Stimulated activated naive B cell treated with anti-CD40 and anti-IgM and Interleukin-4, amounts not matched to agents 10 μg/mL and 1 μg/mL and 100 μg/mL, for 72 hours (primary cell): ENCODE measurements around the gene DCLK2.

ENCODE experiments used
- ATAC-seq, 2 donors: fragments of 150-1000 bp; cut with Tn5 transposase; replicated peaks; 2 replicates each; pipeline ENCODE4 v1.10.0; 2021; ENCODE audit warnings: moderate library complexity in 1 of 2
- DNase-seq: peaks from one replicate; pipeline ENCODE4 v3.0.0; 2021
- H3K27ac Mint-ChIP-seq: one replicate; pipeline ENCODE4 v1.8.0; 2022; ENCODE audit warnings: mild to moderate bottlenecking, mixed read lengths
- H3K27me3 Mint-ChIP-seq, 2 donors: one replicate each; pipeline ENCODE4 v1.8.0; 2022; ENCODE audit warnings: mixed read lengths in 2 of 2
- H3K36me3 Mint-ChIP-seq, 2 donors: one replicate each; pipeline ENCODE4 v1.8.0; 2022; ENCODE audit warnings: mixed read lengths in 2 of 2, mild to moderate bottlenecking in 1 of 2
- H3K4me1 Mint-ChIP-seq, 2 donors: one replicate each; pipeline ENCODE4 v1.8.0; 2022; ENCODE audit warnings: mixed read lengths in 2 of 2, mild to moderate bottlenecking in 1 of 2
- H3K4me3 Mint-ChIP-seq, 2 donors: one replicate each; pipeline ENCODE4 v1.8.0; 2022; ENCODE audit warnings: mild to moderate bottlenecking in 2 of 2, mixed read lengths in 2 of 2, moderate library complexity in 1 of 2
- H3K9me3 Mint-ChIP-seq, 2 donors: one replicate each; pipeline ENCODE4 v1.8.0; 2022; ENCODE audit warnings: mixed read lengths in 2 of 2, mild to moderate bottlenecking in 1 of 2

DCLK2 gene

GRCh38 chr4:150078041-150078578 is at the start of gene DCLK2:
Gene DCLK2, plus strand, starts transcription at chr4:150078445. Its CDS starts 583 bp downstream, at chr4:150079028.
- DNase-seq (peak; percentile 32), ATAC-seq (peak; percentile 35)
- peak within 1 kb of the TSS; percentile 81 for H3K27ac Mint-ChIP-seq
- peaks cover 16 to 33% of the 10 kb centered on the region in 2 donors for H3K27me3 Mint-ChIP-seq
- peak within 1 kb of the TSS; percentile 84 to 89 for H3K4me3 Mint-ChIP-seq
- H3K4me1 Mint-ChIP-seq, result peaks cover 13 to 29% of the 10 kb centered on the region in 2 donors
- no peaks in the 10 kb centered on the region for H3K9me3 Mint-ChIP-seq
- H3K36me3 Mint-ChIP-seq, result no peaks in the 10 kb centered on the region

GRCh38 chr4:150032541-150032940 is 45.7 kb upstream of the DCLK2 start:
- DNase-seq (no peak), ATAC-seq (no peak)
- Mint-ChIP-seq H3K27ac (no peak overlapping the region), H3K4me1 (peaks cover 13 to 14% of the 10 kb centered on the region in 2 donors), H3K36me3 (peaks cover 0 to 10% of the 10 kb centered on the region in 2 donors), H3K9me3 (peaks cover 6 to 10% of the 10 kb centered on the region in 2 donors), H3K4me3 (no peak overlapping the region), H3K27me3 (peaks cover 16 to 28% of the 10 kb centered on the region in 2 donors)

- DNase-seq, result no peak
- Mint-ChIP-seq H3K4me1 (peaks cover 16 to 18% of the 10 kb centered on the region in 2 donors), H3K4me3 (no peak overlapping the region), H3K27ac (no peak overlapping the region), H3K9me3 (peaks cover 4 to 8% of the 10 kb centered on the region in 2 donors), H3K27me3 (peaks cover 16 to 28% of the 10 kb centered on the region in 2 donors), H3K36me3 (peaks cover 0 to 8% of the 10 kb centered on the region in 2 donors)
- ATAC-seq, result no peak
These were observed 45.2 kb upstream of the DCLK2 start for GRCh38 chr4:150033081-150033480.

- Mint-ChIP-seq H3K27me3 (peaks cover 16 to 28% of the 10 kb centered on the region in 2 donors), H3K9me3 (peaks cover 4 to 8% of the 10 kb centered on the region in 2 donors), H3K27ac (no peak overlapping the region), H3K4me1 (peaks cover 21 to 26% of the 10 kb centered on the region in 2 donors), H3K4me3 (no peak overlapping the region), H3K36me3 (peaks cover 0 to 8% of the 10 kb centered on the region in 2 donors)
- DNase-seq (no peak), ATAC-seq (no peak)
These were observed 44.3 kb upstream of the DCLK2 start for GRCh38 chr4:150033901-150034300.

- H3K27me3 Mint-ChIP-seq, result peaks cover 20 to 37% of the 10 kb centered on the region in 2 donors
- no peak for DNase-seq
- H3K36me3 Mint-ChIP-seq, result no peaks in the 10 kb centered on the region
- no peak overlapping the region for H3K27ac Mint-ChIP-seq
- H3K9me3 Mint-ChIP-seq, result peaks cover 4 to 7% of the 10 kb centered on the region in 2 donors
- no peak for ATAC-seq
- H3K4me3 Mint-ChIP-seq, result no peak overlapping the region
- peaks cover 39 to 48% of the 10 kb centered on the region in 2 donors for H3K4me1 Mint-ChIP-seq
These were observed 40.9 kb upstream of the DCLK2 start for GRCh38 chr4:150037251-150037856.

GRCh38 chr4:150038335-150039076 is 39.7 kb upstream of the DCLK2 start:
- H3K36me3 Mint-ChIP-seq, result no peaks in the 10 kb centered on the region
- peaks cover 4% of the 10 kb centered on the region in 2 donors for H3K9me3 Mint-ChIP-seq
- peaks cover 17 to 30% of the 10 kb centered on the region in 2 donors for H3K27me3 Mint-ChIP-seq
- H3K4me3 Mint-ChIP-seq, result peak overlapping the region in 1 of 2 donors; percentile 54
- H3K4me1 Mint-ChIP-seq, result peaks cover 39 to 48% of the 10 kb centered on the region in 2 donors
- DNase-seq (peak; percentile 52), ATAC-seq (peak; percentile 86 to 92)
- peak overlapping the region; percentile 79 for H3K27ac Mint-ChIP-seq

- Mint-ChIP-seq H3K9me3 (peaks cover 2 to 4% of the 10 kb centered on the region in 2 donors), H3K4me3 (peak overlapping the region; percentile 1 to 33), H3K4me1 (peaks cover 36 to 41% of the 10 kb centered on the region in 2 donors), H3K27ac (peak overlapping the region; percentile 68), H3K36me3 (no peaks in the 10 kb centered on the region), H3K27me3 (peaks cover 13 to 28% of the 10 kb centered on the region in 2 donors)
- peak; percentile 47 for DNase-seq
- peak; percentile 74 to 75 for ATAC-seq
These were observed 38.7 kb upstream of the DCLK2 start for GRCh38 chr4:150039274-150040127.

- Mint-ChIP-seq H3K4me3 (no peak overlapping the region), H3K9me3 (no peaks in the 10 kb centered on the region), H3K27ac (no peak overlapping the region), H3K4me1 (peaks cover 12 to 16% of the 10 kb centered on the region in 2 donors), H3K27me3 (peaks cover 13 to 24% of the 10 kb centered on the region in 2 donors), H3K36me3 (no peaks in the 10 kb centered on the region)
- DNase-seq, result no peak
- no peak for ATAC-seq
These were observed 33.7 kb upstream of the DCLK2 start for GRCh38 chr4:150044517-150044916.

GRCh38 chr4:150045410-150045809 is 32.8 kb upstream of the DCLK2 start:
- Mint-ChIP-seq H3K27me3 (peaks cover 9 to 20% of the 10 kb centered on the region in 2 donors), H3K36me3 (peaks cover 0 to 2% of the 10 kb centered on the region in 2 donors), H3K4me1 (peaks cover 4 to 7% of the 10 kb centered on the region in 2 donors), H3K27ac (no peak overlapping the region), H3K4me3 (no peak overlapping the region), H3K9me3 (no peaks in the 10 kb centered on the region)
- no peak for DNase-seq
- ATAC-seq, result no peak

- Mint-ChIP-seq H3K27ac (no peak overlapping the region), H3K36me3 (peaks cover 0 to 2% of the 10 kb centered on the region in 2 donors), H3K4me3 (no peak overlapping the region), H3K27me3 (peaks cover 5 to 11% of the 10 kb centered on the region in 2 donors), H3K4me1 (no peaks in the 10 kb centered on the region), H3K9me3 (no peaks in the 10 kb centered on the region)
- no peak for ATAC-seq
- DNase-seq, result no peak
These were observed 31.5 kb upstream of the DCLK2 start for GRCh38 chr4:150046728-150047217.

- ATAC-seq (no peak), DNase-seq (no peak)
- Mint-ChIP-seq H3K9me3 (no peaks in the 10 kb centered on the region), H3K36me3 (peaks cover 0 to 2% of the 10 kb centered on the region in 2 donors), H3K4me1 (no peaks in the 10 kb centered on the region), H3K27ac (no peak overlapping the region), H3K4me3 (no peak overlapping the region), H3K27me3 (peaks cover 5 to 11% of the 10 kb centered on the region in 2 donors)
These were observed 30.7 kb upstream of the DCLK2 start for GRCh38 chr4:150047546-150047945.

- H3K27me3 Mint-ChIP-seq, result peaks cover 5 to 8% of the 10 kb centered on the region in 2 donors
- DNase-seq (no peak), ATAC-seq (no peak)
- H3K9me3 Mint-ChIP-seq, result no peaks in the 10 kb centered on the region
- peaks cover 0 to 2% of the 10 kb centered on the region in 2 donors for H3K36me3 Mint-ChIP-seq
- no peak overlapping the region for H3K27ac Mint-ChIP-seq
- H3K4me3 Mint-ChIP-seq, result no peak overlapping the region
- H3K4me1 Mint-ChIP-seq, result no peaks in the 10 kb centered on the region
These were observed 28.6 kb upstream of the DCLK2 start for GRCh38 chr4:150049682-150050081.

- H3K4me3 Mint-ChIP-seq, result no peak overlapping the region
- H3K36me3 Mint-ChIP-seq, result peaks cover 0 to 2% of the 10 kb centered on the region in 2 donors
- ATAC-seq, result no peak
- no peak overlapping the region for H3K27ac Mint-ChIP-seq
- H3K4me1 Mint-ChIP-seq, result no peaks in the 10 kb centered on the region
- DNase-seq, result no peak
- H3K27me3 Mint-ChIP-seq, result peaks cover 5 to 7% of the 10 kb centered on the region in 2 donors
- no peaks in the 10 kb centered on the region for H3K9me3 Mint-ChIP-seq
These were observed 27.7 kb upstream of the DCLK2 start for GRCh38 chr4:150050566-150050965.
